Jurkat, Clone E6-1 (cell line): ENCODE measurements around the gene DPYSL4. TPM values are rescaled to one million over a fixed set of nuclear protein-coding genes. Genes with fewer than 3 reads are reported as not detected.

Experiments used
- DNase-seq: peaks from one replicate; pipeline ENCODE4 v3.0.0-alpha.2; 2011; ENCODE audit warnings: low read depth, low spot score
- H3K4me3 ChIP-seq: 2 replicates; pipeline ENCODE4 v1.5.1; 2011; ENCODE audit warnings: mild to moderate bottlenecking, low read length, control low read depth, moderate library complexity
- polyA plus RNA-seq: library from polyadenylated mRNA; unstranded; fragments of >200 nt; gene quantifications from one replicate; pipeline ENCODE4 v1.2.1, GENCODE V29; 2012; ENCODE audit warnings: missing spikeins; ENCODE audit not compliant: insufficient read length, insufficient read depth

Gene DPYSL4
- polyA plus RNA-seq = not detected

GRCh38 chr10:132186488-132187429, at the start of gene DPYSL4:
Gene DPYSL4 (plus strand): TSS chr10:132186948. CDS start chr10:132187064, 116 bp downstream.
- H3K4me3 ChIP-seq = no peak within 1 kb of the TSS
- DNase-seq = no peak

GRCh38 chr10:132137111-132138072, 49.4 kb upstream of the DPYSL4 start:
- DNase-seq = no peak
- no peak overlapping the region for H3K4me3 ChIP-seq

GRCh38 chr10:132138133-132138532, 48.6 kb upstream of the DPYSL4 start:
- no peak for DNase-seq
- H3K4me3 ChIP-seq = no peak overlapping the region

GRCh38 chr10:132138596-132138995, 48.2 kb upstream of the DPYSL4 start:
- H3K4me3 ChIP-seq = no peak overlapping the region
- DNase-seq = no peak

- no peak for DNase-seq
- H3K4me3 ChIP-seq = no peak overlapping the region
These were observed 47.2 kb upstream of the DPYSL4 start for GRCh38 chr10:132139526-132139925.

- no peak overlapping the region for H3K4me3 ChIP-seq
- DNase-seq = no peak
These were observed 46.4 kb upstream of the DPYSL4 start for GRCh38 chr10:132140167-132140925.

GRCh38 chr10:132141076-132141475, 45.7 kb upstream of the DPYSL4 start:
- no peak for DNase-seq
- no peak overlapping the region for H3K4me3 ChIP-seq

- H3K4me3 ChIP-seq = no peak overlapping the region
- DNase-seq = no peak
These were observed 45.0 kb upstream of the DPYSL4 start for GRCh38 chr10:132141526-132142395.

- DNase-seq = no peak
- H3K4me3 ChIP-seq = no peak overlapping the region
These were observed 44.2 kb upstream of the DPYSL4 start for GRCh38 chr10:132142396-132143161.

- no peak overlapping the region for H3K4me3 ChIP-seq
- DNase-seq = no peak
These were observed 43.6 kb upstream of the DPYSL4 start for GRCh38 chr10:132143162-132143561.

GRCh38 chr10:132144086-132144485, 42.7 kb upstream of the DPYSL4 start:
- H3K4me3 ChIP-seq = no peak overlapping the region
- DNase-seq = no peak

- no peak for DNase-seq
- no peak overlapping the region for H3K4me3 ChIP-seq
These were observed 41.7 kb upstream of the DPYSL4 start for GRCh38 chr10:132145002-132145401.

GRCh38 chr10:132145521-132146185, 41.1 kb upstream of the DPYSL4 start:
- H3K4me3 ChIP-seq = no peak overlapping the region
- no peak for DNase-seq

GRCh38 chr10:132146271-132146671, 40.5 kb upstream of the DPYSL4 start:
- H3K4me3 ChIP-seq = no peak overlapping the region
- DNase-seq = no peak

GRCh38 chr10:132146941-132147915, 39.5 kb upstream of the DPYSL4 start:
- no peak overlapping the region for H3K4me3 ChIP-seq
- no peak for DNase-seq
